Body of pancreas (tissue), 4 donors: ENCODE data around the gene KLHL26. TPM values are rescaled to one million over a fixed set of nuclear protein-coding genes. Genes with fewer than 3 reads are reported as not detected.

Source experiments
- ATAC-seq: fragments of 150-250 bp; one replicate; pipeline ENCODE4 v1.9.1; 2016
- DNase-seq, 4 donors: peaks; one replicate each; pipeline ENCODE4 v3.0.0-alpha.2; 2019
- H3K27ac ChIP-seq, 4 donors: fragments of 200-600 bp; sonication (generic); 1 replicate in 3 of 4; 2 replicates in 1 of 4; pipeline versions ENCODE4 v1.5.1 to v1.6.1; 2016 to 2019; ENCODE audit warnings: mild to moderate bottlenecking in 1 of 4, mixed read lengths in 1 of 4, moderate library complexity in 1 of 4
- H3K27me3 ChIP-seq, 2 donors: fragments of 200-600 bp; sonication (generic); one replicate each; pipeline ENCODE4 v1.6.0; 2016; ENCODE audit warnings: mild to moderate bottlenecking in 1 of 2
- H3K36me3 ChIP-seq, 2 donors: fragments of 200-600 bp; sonication (generic); replicated peaks in 1 of 2; 2 replicates each; pipeline ENCODE4 v1.5.1; 2016; ENCODE audit warnings: low read depth in 2 of 2; ENCODE audit not compliant: insufficient read depth in 1 of 2
- H3K4me1 ChIP-seq: fragments of 200-600 bp; sonication (generic); one replicate; pipeline ENCODE4 v1.6.0; 2016
- H3K4me3 ChIP-seq, 2 donors: fragments of 200-600 bp; sonication (generic); 1 replicate in 1 of 2; 2 replicates in 1 of 2; pipeline ENCODE4 v1.5.1; 2016 to 2019
- H3K9me3 ChIP-seq, 3 donors: fragments of 200-600 bp; sonication (generic); 1 replicate in 2 of 3; 2 replicates in 1 of 3; pipeline ENCODE4 v1.5.1; 2016
- POLR2A ChIP-seq, 3 donors: fragments of 450-650 bp; IDR thresholded peaks; one replicate each; pipeline ENCODE4 v1.6.1; 2016; ENCODE audit warnings: antibody characterized with exemption in 3 of 3, mild to moderate bottlenecking in 2 of 3
- WGBS, 2 donors: methylation state at CpG; one replicate each; pipeline ENCODE4 v1.1.5; 2017; 5-methylcytosine and 5-hydroxymethylcytosine counted together
- intact Hi-C: fragments of 100-400 bp; cut with DNase I; formaldehyde crosslinking; loops from one replicate; pipeline ENCODE4 v1.15.1; 2023
- total RNA-seq, 2 donors: library from RNA; depleted of rRNA; stranded (reverse); fragments of >200 nt; gene quantifications; one replicate each; pipeline ENCODE4 v1.1.0, GENCODE V29; 2016
- TF ChIP-seq, protein P1 (sequence below), 7 experiments: fragments of 450-650 bp in 4 of 7; fragments of 200-600 bp in 3 of 7; sonication (generic) in 3 of 7; IDR thresholded peaks; one replicate each; pipeline ENCODE4 v1.5.1; 2016 to 2019; ENCODE audit warnings: antibody characterized with exemption in 7 of 7

The KLHL26 gene
- total RNA-seq, 2 donors from 2014 or later = 3.6 to 8.9 TPM

DNA sequence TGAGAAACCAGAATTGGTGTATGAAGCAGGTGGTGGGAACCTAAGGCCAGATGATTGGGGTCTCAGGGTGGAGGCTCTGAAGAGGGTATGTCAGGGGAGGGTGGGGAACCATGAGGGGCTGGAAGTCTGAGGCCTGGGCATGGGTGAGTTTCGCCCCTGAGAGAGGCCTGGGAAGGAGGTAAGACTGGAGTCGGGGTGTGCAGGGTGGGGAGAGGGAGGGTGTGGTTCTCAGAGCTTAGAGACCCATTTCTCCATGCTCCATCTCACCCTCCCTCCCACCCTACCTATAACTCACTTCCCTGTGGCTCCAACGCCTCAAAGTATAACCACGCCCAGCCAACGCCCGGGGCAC, 1.0 kb upstream of the KLHL26 start:
- Histone ChIP-seq H3K4me3 (no peak overlapping the region), H3K4me1 (peaks cover 27% of the 10 kb centered on the region), H3K27me3 (no peaks in the 10 kb centered on the region), H3K36me3 (no peaks in the 10 kb centered on the region), H3K27ac (peak overlapping the region in 1 of 4 donors; percentile 95), H3K9me3 (no peaks in the 10 kb centered on the region)
- 19 to 24% methylated on average over 5 to 6 of the region's 6 CpGs for whole genome bisulfite sequencing, 2 donors
- TF ChIP-seq POLR2A (IDR thresholded peaks at IDR 0.05) = no peak
- TF ChIP-seq, protein P1, sequence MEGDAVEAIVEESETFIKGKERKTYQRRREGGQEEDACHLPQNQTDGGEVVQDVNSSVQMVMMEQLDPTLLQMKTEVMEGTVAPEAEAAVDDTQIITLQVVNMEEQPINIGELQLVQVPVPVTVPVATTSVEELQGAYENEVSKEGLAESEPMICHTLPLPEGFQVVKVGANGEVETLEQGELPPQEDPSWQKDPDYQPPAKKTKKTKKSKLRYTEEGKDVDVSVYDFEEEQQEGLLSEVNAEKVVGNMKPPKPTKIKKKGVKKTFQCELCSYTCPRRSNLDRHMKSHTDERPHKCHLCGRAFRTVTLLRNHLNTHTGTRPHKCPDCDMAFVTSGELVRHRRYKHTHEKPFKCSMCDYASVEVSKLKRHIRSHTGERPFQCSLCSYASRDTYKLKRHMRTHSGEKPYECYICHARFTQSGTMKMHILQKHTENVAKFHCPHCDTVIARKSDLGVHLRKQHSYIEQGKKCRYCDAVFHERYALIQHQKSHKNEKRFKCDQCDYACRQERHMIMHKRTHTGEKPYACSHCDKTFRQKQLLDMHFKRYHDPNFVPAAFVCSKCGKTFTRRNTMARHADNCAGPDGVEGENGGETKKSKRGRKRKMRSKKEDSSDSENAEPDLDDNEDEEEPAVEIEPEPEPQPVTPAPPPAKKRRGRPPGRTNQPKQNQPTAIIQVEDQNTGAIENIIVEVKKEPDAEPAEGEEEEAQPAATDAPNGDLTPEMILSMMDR (IDR thresholded peaks at IDR 0.05) = no peak
- DNase-seq = no peak
- intact Hi-C loops = no loop called here
- ATAC-seq = no peak

DNA sequence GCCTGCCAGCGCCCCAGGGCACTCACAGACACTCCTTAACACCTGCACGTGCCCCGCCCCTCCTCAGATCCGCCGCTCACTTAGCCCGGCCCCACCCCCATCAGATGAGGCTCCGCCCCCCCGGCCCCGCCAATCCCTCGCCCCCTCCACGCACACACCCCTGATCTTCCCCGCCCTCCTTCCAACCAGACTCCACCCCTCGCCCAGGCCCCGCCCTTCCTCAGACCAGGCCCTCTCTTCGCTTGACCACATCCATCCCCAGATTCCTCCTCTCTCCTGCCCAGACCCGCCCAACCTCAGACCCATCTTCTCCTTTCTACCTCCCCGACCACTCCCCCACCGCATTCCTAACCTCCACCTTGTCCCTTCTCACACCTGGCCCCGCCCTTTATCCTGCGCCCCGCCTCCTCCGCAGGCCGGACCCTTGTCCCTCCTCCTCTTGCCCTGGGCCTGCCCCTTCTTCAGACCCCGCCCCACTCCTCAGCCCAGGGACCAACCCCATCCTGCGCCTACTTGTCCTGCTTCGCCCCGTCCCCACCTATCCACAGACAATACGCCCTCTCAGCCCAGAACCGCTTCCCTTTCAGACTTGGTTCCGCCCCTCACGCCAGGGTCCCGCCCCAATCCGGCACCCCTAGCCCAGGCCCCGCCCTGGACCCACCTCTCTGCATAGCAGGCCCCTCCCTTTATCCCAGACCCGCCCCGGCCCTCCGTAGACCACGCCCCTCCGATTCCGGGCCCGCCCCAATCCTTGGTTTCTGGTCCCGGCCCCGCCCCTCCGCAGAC, 452 bp upstream of the KLHL26 start:
- 2% methylated on average over 28 to 37 of the region's 44 CpGs for WGBS, 2 donors
- intact Hi-C loops = no loop called here

DNA sequence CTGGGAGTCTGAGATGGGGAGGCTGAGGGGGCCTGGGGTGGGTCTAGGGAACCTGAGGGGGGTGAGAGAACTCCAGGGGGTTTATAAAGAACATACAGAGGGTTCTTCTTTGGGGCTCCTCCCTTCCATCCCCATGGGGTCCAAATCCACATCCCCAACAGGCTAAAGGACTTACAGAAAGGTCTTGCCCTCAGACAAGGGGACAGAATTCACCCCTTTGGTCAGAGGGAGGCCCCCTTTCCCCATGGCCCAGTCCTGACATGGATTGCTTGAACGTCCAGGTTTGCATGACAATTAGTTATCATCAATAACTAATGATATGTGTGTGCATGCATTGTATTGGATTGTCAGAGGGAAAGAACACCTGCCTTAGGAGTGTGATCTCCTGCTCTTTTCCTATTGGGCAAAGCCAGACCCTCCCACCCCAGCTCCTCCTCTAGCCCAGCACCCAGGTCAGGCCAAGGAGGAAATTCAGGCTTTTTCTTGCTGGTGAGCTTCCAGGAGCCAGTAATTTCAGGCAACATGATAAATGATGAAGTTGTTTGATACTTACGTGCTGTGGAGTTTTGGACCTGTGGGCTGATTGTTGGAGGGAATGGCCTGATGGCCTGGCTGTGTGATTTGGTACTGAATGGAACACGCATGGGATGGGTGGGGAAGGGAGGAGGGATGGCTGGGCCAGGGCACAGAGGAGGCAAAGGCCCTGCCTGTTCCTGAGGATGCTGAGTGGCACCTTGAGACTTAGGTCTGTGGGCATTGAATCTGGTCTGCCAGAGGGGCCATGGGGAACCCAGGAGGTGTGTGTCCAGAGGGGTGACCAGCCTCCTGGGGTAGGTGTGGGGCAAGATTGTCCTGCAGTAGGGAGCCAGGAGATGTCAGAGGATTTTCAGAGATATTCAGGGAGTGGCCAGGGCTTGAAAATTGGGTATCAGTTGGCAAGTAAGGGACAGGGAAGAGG, 1.1 kb downstream of the KLHL26 start:
- TF ChIP-seq POLR2A (IDR thresholded peaks at IDR 0.05) = no peak
- TF ChIP-seq, protein P1 (IDR thresholded peaks at IDR 0.05) = peak in 4 of 7 experiments; percentile 15 to 34 (median 19)
- Histone ChIP-seq H3K4me3 (no peak overlapping the region), H3K27ac (peak overlapping the region; percentile 82 to 97 (median 96)), H3K27me3 (no peaks in the 10 kb centered on the region), H3K9me3 (no peaks in the 10 kb centered on the region), H3K4me1 (peaks cover 27% of the 10 kb centered on the region), H3K36me3 (no peaks in the 10 kb centered on the region)
- intact Hi-C loops = no loop called here
- DNase-seq = peak; percentile 79 to 92 (median 86)
- peak; percentile 57 for ATAC-seq
- WGBS, 2 donors = 12 to 13% methylated on average over 3 of the region's 3 CpGs

More for the DNA sequence above, 452 bp upstream of the KLHL26 start:
- Histone ChIP-seq H3K4me3 (peak overlapping the region in 1 of 2 donors; percentile 78), H3K9me3 (no peaks in the 10 kb centered on the region), H3K4me1 (peaks cover 27% of the 10 kb centered on the region), H3K27ac (peak overlapping the region; percentile 82 to 97 (median 96)), H3K27me3 (no peaks in the 10 kb centered on the region), H3K36me3 (no peaks in the 10 kb centered on the region)
- peak; percentile 97 to 99 (median 98) for DNase-seq
- TF ChIP-seq POLR2A (IDR thresholded peaks at IDR 0.05) = no peak
- TF ChIP-seq, protein P1 (IDR thresholded peaks at IDR 0.05) = no peak
- ATAC-seq = peak; percentile 90

DNA sequence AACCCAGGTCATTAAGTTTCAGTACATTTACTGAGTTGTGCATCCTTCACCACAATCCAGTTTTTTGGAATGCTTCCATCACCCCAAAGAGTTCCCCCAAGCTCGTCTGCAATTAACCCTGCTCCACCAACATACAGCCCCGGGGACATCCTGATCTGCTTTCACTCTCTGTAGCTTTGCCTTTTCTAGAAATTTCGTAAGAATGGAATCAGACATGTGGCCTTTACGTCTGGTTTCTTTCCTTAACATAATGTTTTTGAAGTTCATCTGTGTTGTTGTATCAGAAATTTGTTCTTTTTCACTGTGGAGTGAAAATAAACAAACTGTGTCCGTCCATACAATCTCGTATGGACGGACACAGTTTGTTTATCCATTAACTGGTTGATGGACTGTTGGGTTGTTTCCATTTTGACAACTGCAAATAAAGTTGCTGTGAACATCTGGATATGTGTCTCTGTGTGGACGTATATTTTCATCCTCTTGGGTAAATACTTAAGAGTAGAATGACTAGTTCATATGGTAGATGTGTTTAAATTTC, 2.9 kb downstream of the KLHL26 start:
- Histone ChIP-seq H3K4me1 (peaks cover 23% of the 10 kb centered on the region), H3K4me3 (no peak overlapping the region), H3K27me3 (no peaks in the 10 kb centered on the region), H3K36me3 (no peaks in the 10 kb centered on the region), H3K27ac (peak overlapping the region in 1 of 4 donors; percentile 14), H3K9me3 (no peaks in the 10 kb centered on the region)
- intact Hi-C loops = no loop called here
- TF ChIP-seq, protein P1 (IDR thresholded peaks at IDR 0.05) = no peak
- TF ChIP-seq POLR2A (IDR thresholded peaks at IDR 0.05) = no peak
- WGBS, 2 donors = 54 to 57% methylated on average over 8 of the region's 8 CpGs
- ATAC-seq (no peak), DNase-seq (no peak)
